Neutrophil (primary cell): ENCODE results near the gene MESP2.

Source experiments
- H3K27ac ChIP-seq: fragments of 200-600 bp; sonication (generic); 2 replicates; pipeline ENCODE4 v1.5.1; 2016; ENCODE audit warnings: mild to moderate bottlenecking, moderate library complexity
- H3K27me3 ChIP-seq: fragments of 200-600 bp; sonication (generic); 2 replicates; pipeline ENCODE4 v1.6.0; 2016; ENCODE audit warnings: mild to moderate bottlenecking
- H3K36me3 ChIP-seq: fragments of 200-600 bp; sonication (generic); 2 replicates; pipeline ENCODE4 v1.5.1; 2017
- H3K4me1 ChIP-seq, 2 experiments: fragments of 200-600 bp in 1 of 2; sonication (generic) in 1 of 2; 1 replicate in 1 of 2; 2 replicates in 1 of 2; pipeline versions ENCODE4 v1.5.1 to v1.6.1; 2013 to 2016; ENCODE audit warnings: low read depth in 1 of 2, low read length in 1 of 2, mild to moderate bottlenecking in 1 of 2, moderate library complexity in 1 of 2; ENCODE audit not compliant: control insufficient read depth in 1 of 2, insufficient read depth in 1 of 2
- H3K4me3 ChIP-seq, 2 experiments: fragments of 200-600 bp in 1 of 2; sonication (generic) in 1 of 2; 1 replicate in 1 of 2; 2 replicates in 1 of 2; pipeline ENCODE4 v1.5.1; 2013 to 2016; ENCODE audit warnings: low read depth in 1 of 2, low read length in 1 of 2, mild to moderate bottlenecking in 1 of 2, moderate library complexity in 1 of 2
- H3K9me3 ChIP-seq: fragments of 200-600 bp; sonication (generic); 2 replicates; pipeline ENCODE4 v1.5.1; 2016
- TF ChIP-seq, protein P1 (sequence below): fragments of 200-600 bp; sonication (generic); IDR thresholded peaks from 2 replicates; pipeline ENCODE4 v1.5.1; 2016; ENCODE audit warnings: antibody characterized with exemption

The MESP2 gene

DNA sequence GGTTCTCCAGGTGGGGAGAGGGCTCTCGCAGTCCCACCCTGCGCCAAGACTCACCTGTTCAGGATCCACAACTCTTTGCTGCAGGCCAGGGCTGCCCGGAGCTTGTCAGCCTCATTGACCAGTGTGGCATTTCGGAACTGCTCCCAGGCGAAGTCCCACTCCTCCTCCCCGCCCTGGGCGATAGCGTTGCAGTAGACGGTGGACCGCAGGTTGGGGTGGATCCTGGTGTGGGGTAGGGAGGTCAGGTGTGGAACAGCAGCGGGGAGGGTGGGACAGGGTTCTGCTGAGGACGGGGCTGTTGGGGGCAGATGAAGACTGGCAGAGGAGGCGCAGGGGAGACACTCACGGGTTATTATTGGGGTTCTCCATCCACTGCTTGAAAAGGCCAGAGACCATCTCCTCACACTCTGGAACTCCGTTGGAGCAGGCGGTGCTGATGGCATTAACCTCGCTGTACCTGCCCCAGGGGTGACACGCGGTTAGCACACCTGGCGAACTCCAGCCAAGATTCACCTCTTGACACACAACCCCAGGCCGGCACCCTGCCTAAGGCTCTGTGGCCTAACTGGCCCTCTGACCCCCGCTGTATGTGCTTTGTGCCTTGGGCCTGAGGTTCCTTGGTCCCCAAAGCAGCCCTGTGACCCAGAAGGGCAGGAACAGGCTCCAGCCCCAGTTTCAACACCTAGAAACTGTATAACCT, 16.1 kb downstream of the MESP2 start:
- Histone ChIP-seq H3K27ac (no peak overlapping the region), H3K36me3 (peaks cover 100% of the 10 kb centered on the region)
- TF ChIP-seq, protein P1, sequence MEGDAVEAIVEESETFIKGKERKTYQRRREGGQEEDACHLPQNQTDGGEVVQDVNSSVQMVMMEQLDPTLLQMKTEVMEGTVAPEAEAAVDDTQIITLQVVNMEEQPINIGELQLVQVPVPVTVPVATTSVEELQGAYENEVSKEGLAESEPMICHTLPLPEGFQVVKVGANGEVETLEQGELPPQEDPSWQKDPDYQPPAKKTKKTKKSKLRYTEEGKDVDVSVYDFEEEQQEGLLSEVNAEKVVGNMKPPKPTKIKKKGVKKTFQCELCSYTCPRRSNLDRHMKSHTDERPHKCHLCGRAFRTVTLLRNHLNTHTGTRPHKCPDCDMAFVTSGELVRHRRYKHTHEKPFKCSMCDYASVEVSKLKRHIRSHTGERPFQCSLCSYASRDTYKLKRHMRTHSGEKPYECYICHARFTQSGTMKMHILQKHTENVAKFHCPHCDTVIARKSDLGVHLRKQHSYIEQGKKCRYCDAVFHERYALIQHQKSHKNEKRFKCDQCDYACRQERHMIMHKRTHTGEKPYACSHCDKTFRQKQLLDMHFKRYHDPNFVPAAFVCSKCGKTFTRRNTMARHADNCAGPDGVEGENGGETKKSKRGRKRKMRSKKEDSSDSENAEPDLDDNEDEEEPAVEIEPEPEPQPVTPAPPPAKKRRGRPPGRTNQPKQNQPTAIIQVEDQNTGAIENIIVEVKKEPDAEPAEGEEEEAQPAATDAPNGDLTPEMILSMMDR = no peak

GRCh38 chr15:89794627-89795241, 18.6 kb downstream of the MESP2 start:
- TF ChIP-seq, protein P1 = no peak

More for the DNA sequence above, 16.1 kb downstream of the MESP2 start:
- H3K4me3 ChIP-seq = no peak overlapping the region
- no peaks in the 10 kb centered on the region for H3K27me3 ChIP-seq
- H3K9me3 ChIP-seq = no peaks in the 10 kb centered on the region
- H3K4me1 ChIP-seq = no peaks in the 10 kb centered on the region

DNA sequence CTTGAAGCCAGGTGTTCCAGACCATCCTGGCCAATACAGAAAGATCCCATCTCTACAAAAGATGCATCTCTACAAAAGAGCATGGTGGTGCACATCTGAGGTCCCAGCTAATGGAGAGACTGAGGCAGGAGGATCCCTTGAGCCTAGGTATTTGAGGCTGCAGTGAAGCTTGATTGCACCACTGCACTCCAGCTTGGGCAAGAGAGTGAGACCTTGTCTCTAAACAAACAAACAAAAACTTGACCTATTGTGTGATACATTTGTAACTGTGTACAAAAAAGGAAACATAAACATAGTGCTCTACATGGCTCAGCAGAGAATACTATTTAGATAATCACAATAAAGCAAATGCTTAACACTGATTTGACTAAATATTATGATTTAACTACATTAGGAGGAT, 19.9 kb downstream of the MESP2 start:
- TF ChIP-seq, protein P1 = no peak
- Histone ChIP-seq H3K4me1 (no peaks in the 10 kb centered on the region), H3K4me3 (no peak overlapping the region), H3K27me3 (no peaks in the 10 kb centered on the region), H3K9me3 (no peaks in the 10 kb centered on the region), H3K36me3 (peaks cover 100% of the 10 kb centered on the region), H3K27ac (peak overlapping the region; percentile 50)

More at GRCh38 chr15:89794627-89795241, 18.6 kb downstream of the MESP2 start:
- H3K27ac ChIP-seq = peak overlapping the region; percentile 18
- no peaks in the 10 kb centered on the region for H3K9me3 ChIP-seq
- H3K36me3 ChIP-seq = peaks cover 100% of the 10 kb centered on the region
- H3K4me3 ChIP-seq = no peak overlapping the region
- H3K27me3 ChIP-seq = no peaks in the 10 kb centered on the region
- H3K4me1 ChIP-seq = no peaks in the 10 kb centered on the region

GRCh38 chr15:89797678-89798201, 21.6 kb downstream of the MESP2 start:
- peaks cover 0 to 5% of the 10 kb centered on the region in 2 experiments for H3K4me1 ChIP-seq
- TF ChIP-seq, protein P1 = no peak
- H3K9me3 ChIP-seq = no peaks in the 10 kb centered on the region
- H3K27ac ChIP-seq = peak overlapping the region; percentile 36
- no peak overlapping the region for H3K4me3 ChIP-seq
- H3K36me3 ChIP-seq = peaks cover 100% of the 10 kb centered on the region
- no peaks in the 10 kb centered on the region for H3K27me3 ChIP-seq

DNA sequence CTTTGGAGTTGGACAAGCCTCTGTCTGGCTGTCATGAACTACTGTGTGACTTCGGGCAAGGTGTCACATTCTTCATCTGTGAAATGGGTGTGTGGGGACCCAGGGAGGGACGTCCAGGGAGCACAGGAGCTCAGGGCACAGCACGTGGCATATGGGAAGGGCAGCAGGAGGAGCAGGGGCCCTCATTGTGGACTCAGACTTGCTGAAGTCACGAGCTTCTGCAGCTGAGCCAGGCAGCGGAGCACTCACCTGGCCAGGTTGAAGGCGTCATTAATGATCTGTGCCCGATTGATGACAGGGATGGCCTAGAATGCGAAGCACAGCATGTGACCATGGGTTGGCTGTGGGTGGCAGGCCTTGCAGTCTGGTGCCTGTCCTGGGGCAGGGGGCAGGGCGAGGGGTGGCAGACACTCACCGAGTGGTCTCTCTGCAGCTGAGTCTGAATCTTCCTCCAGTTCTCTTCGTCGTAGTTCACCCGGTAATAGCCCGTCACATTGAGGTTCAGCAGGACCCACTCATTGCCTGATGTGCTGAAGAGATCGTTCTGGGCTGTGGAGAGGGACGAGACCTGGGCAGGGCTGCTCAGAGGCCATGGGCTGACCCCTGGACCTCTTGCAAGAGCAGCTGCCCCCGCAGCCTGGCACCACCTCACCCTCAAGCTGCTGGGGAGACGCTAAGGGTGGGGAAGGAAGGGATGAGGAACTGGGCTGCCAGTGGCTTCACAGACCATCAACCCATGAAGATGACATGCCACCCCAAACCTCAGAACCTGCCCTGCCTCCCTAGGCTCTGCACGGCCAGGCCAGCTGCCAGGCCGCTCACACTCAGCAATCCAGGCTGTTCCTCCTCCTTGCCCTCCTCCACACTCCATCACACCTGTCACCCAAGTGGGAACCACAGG, 23.1 kb downstream of the MESP2 start:
- TF ChIP-seq, protein P1 = no peak
- H3K4me3 ChIP-seq = no peak overlapping the region
- H3K27me3 ChIP-seq = no peaks in the 10 kb centered on the region
- peaks cover 6 to 9% of the 10 kb centered on the region in 2 experiments for H3K4me1 ChIP-seq
- H3K27ac ChIP-seq = peak overlapping the region; percentile 36
- H3K9me3 ChIP-seq = no peaks in the 10 kb centered on the region
- H3K36me3 ChIP-seq = peaks cover 100% of the 10 kb centered on the region
